HT-29 (cell line): Measurements from ENCODE around the gene NCOA7. TPM values are rescaled to one million over a fixed set of nuclear protein-coding genes. Genes with fewer than 3 reads are reported as not detected.
"Not testable (repeated sequence)": the region's sequence is repeated elsewhere in the genome, so short reads cannot be mapped to it uniquely, and the experiment has no call there.

ENCODE experiments used
- DNase-seq: peaks from one replicate; pipeline ENCODE4 v3.0.0-alpha.2; 2015; ENCODE audit warnings: low spot score
- total RNA-seq: library from RNA; depleted of rRNA; stranded (reverse); fragments of >200 nt; shearing (Covaris generic); gene quantifications from 2 replicates; pipeline ENCODE4 v1.2.3, GENCODE V29; 2014

NCOA7 gene
- total RNA-seq, 1 experiment from 2014 or later: 11.6 TPM

GRCh38 chr6:125836466-125836865, 45.7 kb downstream of the NCOA7 start:
- DNase-seq: no peak

GRCh38 chr6:125839471-125839870, 48.7 kb downstream of the NCOA7 start:
- DNase-seq: no peak

- DNase-seq: no peak
These were observed 49.1 kb downstream of the NCOA7 start for GRCh38 chr6:125839879-125840278.

GRCh38 chr6:125841356-125842090, 50.8 kb downstream of the NCOA7 start:
- DNase-seq: no peak

DNA sequence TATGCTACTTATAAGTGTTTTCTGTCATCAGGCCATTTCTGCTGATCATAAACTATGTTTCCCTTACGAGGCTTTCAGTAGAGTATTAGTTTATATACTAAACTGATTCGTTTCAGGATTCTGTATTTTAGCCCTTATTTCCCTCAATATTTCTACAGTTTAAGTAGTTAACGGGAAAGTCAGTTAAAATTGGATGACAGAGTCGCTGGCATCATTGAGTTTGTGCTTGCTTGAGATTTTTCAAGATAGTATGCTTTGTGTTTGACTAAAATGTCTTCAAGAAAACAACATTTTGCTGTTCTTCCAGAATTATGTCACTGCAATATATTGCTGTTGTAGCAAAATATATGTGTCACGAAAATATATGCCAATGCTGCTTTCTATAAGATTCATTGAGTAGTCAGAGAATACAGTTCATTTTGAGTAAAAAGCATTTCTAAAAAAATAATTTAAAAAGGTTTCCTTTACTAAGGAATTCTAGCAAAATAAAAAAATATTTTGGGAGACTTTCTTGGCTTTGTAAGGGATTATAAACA, 51.4 kb downstream of the NCOA7 start:
- DNase-seq: no peak

- no peak for DNase-seq
These were observed 52.8 kb downstream of the NCOA7 start for GRCh38 chr6:125843593-125843992.

DNA sequence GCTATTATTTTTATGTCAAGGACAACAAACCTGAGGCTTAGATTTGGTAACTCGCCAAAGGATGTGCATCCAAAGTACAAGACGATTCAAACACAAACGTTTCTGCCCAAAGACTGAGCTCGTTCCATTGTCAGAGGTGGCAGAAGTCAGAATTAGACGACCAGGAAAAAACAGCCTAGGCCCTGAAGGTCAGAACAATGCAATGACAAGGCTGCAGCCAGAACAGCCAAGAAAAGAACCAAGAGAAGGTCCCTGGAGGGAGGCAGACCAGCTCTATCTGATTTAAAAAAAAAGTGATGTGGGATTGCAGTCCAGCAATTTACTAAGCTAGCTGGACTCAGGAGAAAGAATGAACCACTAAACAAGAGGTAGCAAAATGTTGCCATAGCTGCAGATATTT, 54.2 kb downstream of the NCOA7 start:
- DNase-seq: no peak

DNA sequence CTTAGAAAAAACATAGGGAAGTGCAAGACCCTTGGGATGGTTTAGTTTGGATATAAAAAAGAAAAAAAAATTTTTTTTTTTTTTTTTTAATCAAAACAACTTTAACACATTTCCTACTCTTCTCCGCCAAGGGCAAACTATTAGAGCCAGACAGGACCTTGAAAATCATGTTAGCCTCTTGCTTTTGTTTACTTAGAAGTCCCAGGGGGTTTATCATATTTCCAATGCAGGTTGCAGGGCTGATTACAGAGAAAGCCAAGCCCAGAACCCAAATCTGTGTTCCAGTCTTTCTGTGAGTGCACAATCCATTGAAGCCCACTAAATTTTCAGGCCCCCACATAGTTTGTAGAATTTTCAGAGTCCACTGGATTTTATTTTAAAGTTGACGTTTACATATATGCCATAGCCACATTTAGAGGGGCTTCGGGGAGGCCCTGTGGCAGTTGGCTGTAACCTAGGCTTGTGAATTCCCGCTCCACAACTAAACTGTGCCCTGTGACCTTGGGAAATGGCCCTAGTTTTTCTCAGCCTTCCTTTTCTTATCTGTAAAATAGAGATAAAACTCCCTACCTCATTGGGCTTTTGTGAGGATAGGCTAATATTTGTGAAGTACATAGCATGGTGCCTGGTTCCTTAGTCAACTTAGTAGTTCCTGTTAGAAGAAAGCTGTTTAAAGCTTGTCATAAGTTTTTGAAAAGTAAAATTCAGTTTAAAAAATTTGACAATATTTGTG, 55.7 kb downstream of the NCOA7 start:
- no peak for DNase-seq

DNA sequence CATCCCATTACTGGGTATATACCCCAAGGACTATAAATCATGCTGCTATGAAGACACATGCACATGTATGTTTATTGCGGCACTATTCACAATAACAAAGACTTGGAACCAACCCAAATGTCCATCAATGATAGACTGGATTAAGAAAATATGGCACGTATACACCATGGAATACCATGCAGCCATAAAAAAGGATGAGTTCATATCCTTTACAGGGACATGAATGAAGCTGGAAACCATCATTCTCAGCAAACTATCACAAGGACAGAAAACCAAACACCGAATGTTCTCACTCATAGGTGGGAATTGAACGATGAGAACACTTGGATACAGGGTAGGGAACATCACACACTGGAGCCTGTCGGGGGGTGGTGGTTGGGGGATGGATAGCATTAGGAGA, 57.5 kb downstream of the NCOA7 start:
- not testable (repeated sequence) for DNase-seq

- no peak for DNase-seq
These were observed 59.6 kb downstream of the NCOA7 start for GRCh38 chr6:125850361-125850760.

DNA sequence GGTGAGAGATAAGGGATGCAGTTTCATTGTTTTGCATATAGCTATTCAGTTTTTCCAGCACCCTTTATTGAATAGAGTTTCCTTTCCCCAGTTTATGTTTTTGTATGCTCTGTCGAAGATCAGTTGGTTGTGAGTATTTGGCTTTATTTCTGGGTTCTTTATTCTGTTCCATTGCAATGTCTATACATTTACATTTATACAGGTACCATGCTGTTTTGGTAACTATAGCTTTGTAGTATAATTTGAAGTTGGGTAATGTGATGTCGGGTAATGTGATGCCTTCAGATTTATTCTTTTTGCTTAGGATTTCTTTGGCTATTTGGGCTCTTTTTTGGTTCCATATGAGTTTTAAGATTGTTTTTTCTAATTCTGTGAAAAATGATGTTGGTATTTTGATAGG, 61.8 kb downstream of the NCOA7 start:
- DNase-seq: no peak

GRCh38 chr6:125853168-125853567, 62.4 kb downstream of the NCOA7 start:
- DNase-seq: no peak

- DNase-seq: no peak
These were observed 63.0 kb downstream of the NCOA7 start for GRCh38 chr6:125853756-125854155.

GRCh38 chr6:125854355-125854754, 63.6 kb downstream of the NCOA7 start:
- DNase-seq: no peak

DNA sequence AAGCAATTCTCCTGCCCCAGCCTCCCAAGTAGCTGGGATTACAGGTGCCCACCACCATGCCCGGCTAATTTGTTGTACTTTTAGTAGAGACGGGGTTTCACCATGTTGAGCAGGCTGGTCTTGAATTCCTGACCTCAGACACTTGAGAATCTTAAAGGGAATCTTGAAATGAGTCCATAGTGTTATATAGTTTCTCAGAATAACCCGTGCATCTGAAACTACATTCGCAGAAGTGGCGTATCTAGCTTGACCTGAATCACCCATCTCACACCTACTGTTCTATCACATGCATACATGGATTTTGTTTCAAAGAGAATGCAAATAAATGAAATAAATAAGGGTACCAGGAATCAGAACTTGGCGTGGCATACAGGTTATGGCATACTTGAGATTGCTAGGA, 65.0 kb downstream of the NCOA7 start:
- no peak for DNase-seq

- DNase-seq: no peak
These were observed 67.1 kb downstream of the NCOA7 start for GRCh38 chr6:125857846-125858245.

GRCh38 chr6:125858427-125859320, 67.9 kb downstream of the NCOA7 start:
- DNase-seq: peak; percentile 80

DNA sequence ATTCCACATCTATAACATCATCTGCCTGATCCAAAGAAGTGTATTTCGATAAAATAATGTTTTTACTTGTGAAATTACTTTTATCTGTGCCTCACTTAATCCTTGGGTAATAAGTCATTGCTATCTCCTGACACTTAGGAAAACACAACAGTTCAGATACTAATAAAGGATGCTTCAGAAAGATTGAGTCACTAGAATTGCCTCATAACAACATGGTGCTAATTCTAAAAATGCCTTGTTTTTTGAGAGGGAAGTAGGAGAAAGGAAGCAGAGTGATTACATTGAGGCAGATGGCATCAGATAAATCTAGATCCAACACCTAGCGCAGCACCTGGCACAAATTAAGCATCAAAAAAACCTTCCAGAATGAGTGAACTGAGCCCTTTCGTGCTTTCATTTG, 69.0 kb downstream of the NCOA7 start:
- no peak for DNase-seq

- DNase-seq: no peak
These were observed 72.3 kb downstream of the NCOA7 start for GRCh38 chr6:125863023-125863422.

GRCh38 chr6:125865015-125865414, 74.3 kb downstream of the NCOA7 start:
- DNase-seq: no peak

DNA sequence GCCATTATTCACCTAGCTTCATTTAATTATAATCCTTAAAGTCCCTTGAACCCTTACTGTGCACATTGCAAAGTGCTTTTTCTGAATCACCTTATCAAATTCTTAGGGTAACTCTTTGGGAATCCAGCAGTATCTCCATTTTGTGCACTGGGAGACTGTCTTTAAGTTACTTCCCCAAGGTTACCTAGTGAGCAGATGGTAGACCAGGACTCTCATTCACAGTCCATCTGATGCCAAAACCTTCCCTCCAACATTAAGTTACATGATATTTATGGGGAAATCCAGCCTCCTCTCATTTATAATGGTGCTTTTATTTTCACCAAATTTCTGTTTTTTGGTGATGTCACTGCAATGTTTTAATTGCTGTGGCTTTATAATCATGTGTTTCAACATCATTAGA, 75.7 kb downstream of the NCOA7 start:
- no peak for DNase-seq

GRCh38 chr6:125867483-125867942, 76.8 kb downstream of the NCOA7 start:
- peak; percentile 14 for DNase-seq
